HEK293T (cell line): ENCODE results near the gene AJM1.

Experiments
- ARNT ChIP-seq: fragments of 450-650 bp; IDR thresholded peaks from 2 replicates; pipeline ENCODE4 v1.6.1; 2017; ENCODE audit warnings: mild to moderate bottlenecking
- CTBP1 ChIP-seq: fragments of 450-650 bp; IDR thresholded peaks from 2 replicates; pipeline ENCODE4 v1.6.1; 2016; ENCODE audit warnings: borderline replicate concordance
- ELF4 ChIP-seq: fragments of 450-650 bp; IDR thresholded peaks from 2 replicates; pipeline ENCODE4 v1.6.1; 2017; ENCODE audit warnings: antibody characterized with exemption
- L3MBTL2 ChIP-seq: fragments of 450-650 bp; conservative IDR thresholded peaks from 2 replicates; pipeline ENCODE4 v1.6.1; 2016; ENCODE audit warnings: mild to moderate bottlenecking
- LEF1 ChIP-seq: fragments of 450-650 bp; IDR thresholded peaks from 2 replicates; pipeline ENCODE4 v1.6.1; 2017; ENCODE audit warnings: mild to moderate bottlenecking, borderline replicate concordance
- SUZ12 ChIP-seq: fragments of 450-650 bp; IDR thresholded peaks from 2 replicates; pipeline ENCODE4 v1.6.1; 2016; ENCODE audit warnings: mild to moderate bottlenecking
- TARDBP ChIP-seq: fragments of 450-650 bp; IDR thresholded peaks from 2 replicates; pipeline ENCODE4 v1.6.1; 2016

DNA sequence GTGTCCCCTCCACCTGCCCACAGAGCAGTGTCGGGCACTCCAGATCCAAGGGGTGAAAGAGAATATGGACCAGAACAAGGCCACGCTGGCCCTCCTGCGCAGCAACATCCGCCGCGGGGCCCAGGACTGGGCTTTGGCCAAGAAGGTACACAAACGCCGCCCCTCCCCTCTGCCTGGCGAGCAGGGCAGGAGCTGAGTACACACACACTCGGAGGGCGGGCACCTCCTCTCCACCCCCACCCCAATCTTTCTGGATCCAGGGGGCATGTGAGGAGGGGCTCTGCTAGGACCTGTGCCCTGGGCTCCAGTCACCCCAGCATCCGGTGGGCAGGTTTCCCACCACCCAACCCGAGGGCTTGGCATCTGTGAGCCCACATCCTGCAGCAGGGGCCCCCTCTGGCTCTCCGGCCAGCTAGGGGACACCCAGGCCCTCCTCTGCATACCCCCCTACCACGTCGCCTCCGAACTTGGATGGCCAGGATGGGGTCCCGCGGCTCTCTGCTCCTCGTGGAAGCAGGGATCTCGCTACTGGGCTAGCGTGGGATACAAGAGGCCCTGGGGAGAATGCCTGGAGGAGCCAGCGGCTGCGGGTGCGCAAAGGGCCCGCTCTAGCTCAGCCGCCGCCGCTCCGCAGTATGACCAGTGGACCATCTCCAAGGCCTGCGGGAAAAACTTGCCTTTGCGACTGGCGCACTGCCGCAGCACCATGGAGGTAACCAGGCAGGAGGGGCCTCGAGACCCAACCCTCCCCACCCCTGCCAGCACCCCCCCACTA lies 43.0 kb upstream of the AJM1 start:
- TF ChIP-seq TARDBP (no peak), CTBP1 (no peak), SUZ12 (no peak), L3MBTL2 (no peak), ARNT (no peak), ELF4 (no peak), LEF1 (no peak)
